ENCODE measurements around the gene CNTN6.

GRCh38 chr3:1292571-1293071 is 199.8 kb downstream of the CNTN6 start:
- TF ChIP-seq CTCF (conservative IDR thresholded peaks at IDR 0.05 in 1 of 2, IDR thresholded peaks at IDR 0.05 in 1 of 2; ENCODE audit: extremely low read depth in 1 of 2, insufficient read depth in 1 of 2, low read depth in 1 of 2, low read length in 2 of 2) (no peak), EZH2 (IDR thresholded peaks at IDR 0.05; ENCODE audit: borderline replicate concordance, low read length) (no peak)
